Measurements from ENCODE around the gene ZNF423. TPM values are rescaled to one million over a fixed set of nuclear protein-coding genes. Genes with fewer than 3 reads are reported as not detected.

Gene ZNF423
- total and polyA plus RNA-seq, 2 experiments from 2014 or later: 14.9 to 41.8 TPM

- H4K20me1 ChIP-seq (replicated peaks; ENCODE audit: insufficient read depth): no peaks in the 10 kb centered on the region
- H3K9me3 Mint-ChIP-seq: no peaks in the 10 kb centered on the region
- H3K4me3 ChIP-seq: no peak overlapping the region
- no peaks in the 10 kb centered on the region; the same call in 2 of the 3 replicates for H3K36me3 Mint-ChIP-seq (ENCODE audit: low read depth)
- ATAC-seq (no peak), DNase-seq (ENCODE audit: low spot score) (no peak)
- H3K4me1 ChIP-seq (ENCODE audit: insufficient read depth): peaks cover under 1% of the 10 kb centered on the region; the same call in 1 of the 2 replicates
- H3K27me3 Mint-ChIP-seq (ENCODE audit: insufficient read depth, low read depth, poor library complexity): peaks cover 28% of the 10 kb centered on the region
- no peak overlapping the region for H3K27ac Mint-ChIP-seq
- peaks cover 12% of the 10 kb centered on the region for H3K4me1 Mint-ChIP-seq
- no peak overlapping the region for H2AFZ ChIP-seq
- no peak overlapping the region for H3K27ac ChIP-seq (ENCODE audit: low read depth)
- no peaks in the 10 kb centered on the region for H3K9me2 ChIP-seq (ENCODE audit: insufficient read depth)
- H3K36me3 ChIP-seq (ENCODE audit: insufficient read depth): no peaks in the 10 kb centered on the region
- TF ChIP-seq, protein P1, sequence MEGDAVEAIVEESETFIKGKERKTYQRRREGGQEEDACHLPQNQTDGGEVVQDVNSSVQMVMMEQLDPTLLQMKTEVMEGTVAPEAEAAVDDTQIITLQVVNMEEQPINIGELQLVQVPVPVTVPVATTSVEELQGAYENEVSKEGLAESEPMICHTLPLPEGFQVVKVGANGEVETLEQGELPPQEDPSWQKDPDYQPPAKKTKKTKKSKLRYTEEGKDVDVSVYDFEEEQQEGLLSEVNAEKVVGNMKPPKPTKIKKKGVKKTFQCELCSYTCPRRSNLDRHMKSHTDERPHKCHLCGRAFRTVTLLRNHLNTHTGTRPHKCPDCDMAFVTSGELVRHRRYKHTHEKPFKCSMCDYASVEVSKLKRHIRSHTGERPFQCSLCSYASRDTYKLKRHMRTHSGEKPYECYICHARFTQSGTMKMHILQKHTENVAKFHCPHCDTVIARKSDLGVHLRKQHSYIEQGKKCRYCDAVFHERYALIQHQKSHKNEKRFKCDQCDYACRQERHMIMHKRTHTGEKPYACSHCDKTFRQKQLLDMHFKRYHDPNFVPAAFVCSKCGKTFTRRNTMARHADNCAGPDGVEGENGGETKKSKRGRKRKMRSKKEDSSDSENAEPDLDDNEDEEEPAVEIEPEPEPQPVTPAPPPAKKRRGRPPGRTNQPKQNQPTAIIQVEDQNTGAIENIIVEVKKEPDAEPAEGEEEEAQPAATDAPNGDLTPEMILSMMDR (conservative IDR thresholded peaks at IDR 0.05; ENCODE audit: low read depth in 2 of 2): no peak
- TF ChIP-seq ZNF462 (CRISPR knock-in tag; IDR thresholded peaks at IDR 0.05): no peak
- TF ChIP-seq ETS1 (IDR thresholded peaks at IDR 0.05): no peak
- TF ChIP-seq EZH2phosphoT487 (IDR thresholded peaks at IDR 0.05; ENCODE audit: unreplicated experiment): no peak
- TF ChIP-seq STAT1 (IDR thresholded peaks at IDR 0.05; ENCODE audit: unreplicated experiment): no peak
- TF ChIP-seq JUNB (IDR thresholded peaks at IDR 0.05; ENCODE audit: unreplicated experiment): no peak
- no peak for TF ChIP-seq EZH2 (IDR thresholded peaks at IDR 0.05; ENCODE audit: low read depth, unreplicated experiment)
- TF ChIP-seq NANOG (IDR thresholded peaks at IDR 0.05; ENCODE audit: borderline replicate concordance): no peak
- TF ChIP-seq, protein P2, sequence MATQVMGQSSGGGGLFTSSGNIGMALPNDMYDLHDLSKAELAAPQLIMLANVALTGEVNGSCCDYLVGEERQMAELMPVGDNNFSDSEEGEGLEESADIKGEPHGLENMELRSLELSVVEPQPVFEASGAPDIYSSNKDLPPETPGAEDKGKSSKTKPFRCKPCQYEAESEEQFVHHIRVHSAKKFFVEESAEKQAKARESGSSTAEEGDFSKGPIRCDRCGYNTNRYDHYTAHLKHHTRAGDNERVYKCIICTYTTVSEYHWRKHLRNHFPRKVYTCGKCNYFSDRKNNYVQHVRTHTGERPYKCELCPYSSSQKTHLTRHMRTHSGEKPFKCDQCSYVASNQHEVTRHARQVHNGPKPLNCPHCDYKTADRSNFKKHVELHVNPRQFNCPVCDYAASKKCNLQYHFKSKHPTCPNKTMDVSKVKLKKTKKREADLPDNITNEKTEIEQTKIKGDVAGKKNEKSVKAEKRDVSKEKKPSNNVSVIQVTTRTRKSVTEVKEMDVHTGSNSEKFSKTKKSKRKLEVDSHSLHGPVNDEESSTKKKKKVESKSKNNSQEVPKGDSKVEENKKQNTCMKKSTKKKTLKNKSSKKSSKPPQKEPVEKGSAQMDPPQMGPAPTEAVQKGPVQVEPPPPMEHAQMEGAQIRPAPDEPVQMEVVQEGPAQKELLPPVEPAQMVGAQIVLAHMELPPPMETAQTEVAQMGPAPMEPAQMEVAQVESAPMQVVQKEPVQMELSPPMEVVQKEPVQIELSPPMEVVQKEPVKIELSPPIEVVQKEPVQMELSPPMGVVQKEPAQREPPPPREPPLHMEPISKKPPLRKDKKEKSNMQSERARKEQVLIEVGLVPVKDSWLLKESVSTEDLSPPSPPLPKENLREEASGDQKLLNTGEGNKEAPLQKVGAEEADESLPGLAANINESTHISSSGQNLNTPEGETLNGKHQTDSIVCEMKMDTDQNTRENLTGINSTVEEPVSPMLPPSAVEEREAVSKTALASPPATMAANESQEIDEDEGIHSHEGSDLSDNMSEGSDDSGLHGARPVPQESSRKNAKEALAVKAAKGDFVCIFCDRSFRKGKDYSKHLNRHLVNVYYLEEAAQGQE (IDR thresholded peaks at IDR 0.05; ENCODE audit: unreplicated experiment): no peak
- no peak for TF ChIP-seq ZNF114 (CRISPR knock-in tag; IDR thresholded peaks at IDR 0.05)
- TF ChIP-seq ZNF331 (CRISPR knock-in tag; IDR thresholded peaks at IDR 0.05; ENCODE audit: low read depth): no peak
- TF ChIP-seq CREB1 (CRISPR knock-in tag; IDR thresholded peaks at IDR 0.05; ENCODE audit: low read depth): no peak
- no peak for TF ChIP-seq POLR2AphosphoS5 (IDR thresholded peaks at IDR 0.05; ENCODE audit: low read depth)
- H3K4me3 Mint-ChIP-seq: no peak overlapping the region
- 0 out of 2 replicates have a peak, but pooled peaks cover 6% of the 10 kb centered on the region for H3F3A ChIP-seq (replicated peaks; ENCODE audit: low read depth)
- no peaks in the 10 kb centered on the region for H3K79me2 ChIP-seq (replicated peaks; ENCODE audit: insufficient read depth)
- no peak overlapping the region for H3K4me2 ChIP-seq
- H3K27me3 ChIP-seq (ENCODE audit: insufficient read depth): peaks cover 37% of the 10 kb centered on the region
These were observed 5.4 kb upstream of the ZNF423 start for GRCh38 chr16:49861299-49861698.
